OCI-M2 (cell line): Measurements from ENCODE around the gene ANP32A.

Experiments used
- DNase-seq: peaks from one replicate; lab custom pipeline; 2025; ENCODE audit not compliant: unreplicated experiment; lab: John Stamatoyannopoulos, UW

ANP32A gene

GRCh38 chr15:68821190-68821840, 620 bp upstream of the ANP32A start:
- DNase-seq: no peak

GRCh38 chr15:68819495-68820294, 1.0 kb downstream of the ANP32A start:
- DNase-seq: no peak

GRCh38 chr15:68818769-68819494, 1.8 kb downstream of the ANP32A start:
- no peak for DNase-seq

GRCh38 chr15:68818066-68818768, 2.5 kb downstream of the ANP32A start:
- no peak for DNase-seq

- no peak for DNase-seq
Measured at GRCh38 chr15:68817304-68818065, 3.2 kb downstream of the ANP32A start.

- DNase-seq: no peak
Measured at GRCh38 chr15:68816795-68817303, 3.8 kb downstream of the ANP32A start.

- no peak for DNase-seq
Measured at GRCh38 chr15:68816158-68816557, 4.5 kb downstream of the ANP32A start.

GRCh38 chr15:68815598-68815997, 5.1 kb downstream of the ANP32A start:
- no peak for DNase-seq

- no peak for DNase-seq
Measured at GRCh38 chr15:68814596-68814995, 6.1 kb downstream of the ANP32A start.

GRCh38 chr15:68812597-68813431, 7.9 kb downstream of the ANP32A start:
- DNase-seq: no peak

GRCh38 chr15:68812069-68812468, 8.6 kb downstream of the ANP32A start:
- no peak for DNase-seq

- no peak for DNase-seq
Measured at GRCh38 chr15:68809517-68809916, 11.2 kb downstream of the ANP32A start.

GRCh38 chr15:68808770-68809169, 11.9 kb downstream of the ANP32A start:
- no peak for DNase-seq

- no peak for DNase-seq
Measured at GRCh38 chr15:68808091-68808490, 12.6 kb downstream of the ANP32A start.

- no peak for DNase-seq
Measured at GRCh38 chr15:68807249-68807648, 13.4 kb downstream of the ANP32A start.

GRCh38 chr15:68806220-68807060, 14.3 kb downstream of the ANP32A start:
- DNase-seq: no peak

- DNase-seq: no peak
Measured at GRCh38 chr15:68802373-68802772, 18.3 kb downstream of the ANP32A start.

GRCh38 chr15:68801572-68802148, 19.0 kb downstream of the ANP32A start:
- no peak for DNase-seq
